Ammon's horn (tissue), 1 donor: ENCODE measurements around the gene HIPK2.

Experiments used
- DNase-seq: peaks from one replicate; pipeline ENCODE4 v3.0.0-alpha.2; 2016; ENCODE audit warnings: low spot score

Gene HIPK2

GRCh38 chr7:139752604-139753003 lies 25.2 kb downstream of the HIPK2 start:
- no peak for DNase-seq

DNA sequence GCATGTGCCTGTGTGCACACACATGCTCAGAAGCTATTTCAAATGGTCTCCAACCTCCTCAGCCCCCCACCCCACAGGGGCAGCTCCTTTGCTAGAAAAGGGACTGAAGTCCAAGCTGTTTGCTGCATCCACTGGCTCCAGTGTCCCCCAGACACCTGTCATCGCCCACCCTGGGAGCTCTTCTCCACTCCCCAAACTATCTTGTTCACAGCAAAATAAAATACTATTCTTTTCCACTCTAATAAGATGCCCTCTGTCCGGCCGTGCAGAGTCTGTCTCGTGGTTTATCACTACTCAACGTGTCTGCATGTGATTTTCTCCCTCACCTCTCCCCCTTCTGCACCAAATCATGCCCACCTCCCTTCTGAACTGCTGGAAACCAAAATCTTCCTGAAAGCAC lies 25.6 kb downstream of the HIPK2 start:
- DNase-seq: no peak

DNA sequence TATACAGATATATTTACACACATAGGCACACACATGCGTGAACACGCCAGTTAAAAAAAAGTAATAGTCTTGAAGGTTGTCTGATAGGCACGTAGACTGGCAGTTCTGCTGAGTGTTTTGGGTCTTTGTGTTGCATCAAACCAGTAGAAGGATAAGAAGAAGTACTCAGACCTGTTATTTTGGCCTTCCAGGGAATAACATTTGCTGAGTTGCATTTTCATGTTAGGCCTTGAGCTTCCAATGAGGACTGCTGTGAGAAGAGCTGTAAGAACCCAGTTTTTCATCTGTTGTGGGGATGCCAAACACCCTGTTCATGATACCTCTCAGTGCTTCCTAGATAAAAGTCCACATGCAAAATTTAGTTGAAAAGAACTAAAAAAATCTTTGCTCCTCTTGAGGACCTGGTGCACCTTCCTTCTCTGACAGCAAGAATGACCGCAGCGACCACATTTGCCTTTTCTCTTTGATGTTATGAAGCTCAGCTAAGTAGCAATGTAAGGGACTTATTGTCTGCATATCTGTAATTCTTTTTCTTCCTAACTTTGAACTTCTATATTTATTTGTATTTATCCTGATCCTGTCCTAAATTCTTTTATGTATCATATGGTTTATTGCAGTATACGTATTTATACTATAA lies 27.2 kb downstream of the HIPK2 start:
- no peak for DNase-seq

- no peak for DNase-seq
These were observed 28.3 kb downstream of the HIPK2 start for GRCh38 chr7:139749545-139749944.

DNA sequence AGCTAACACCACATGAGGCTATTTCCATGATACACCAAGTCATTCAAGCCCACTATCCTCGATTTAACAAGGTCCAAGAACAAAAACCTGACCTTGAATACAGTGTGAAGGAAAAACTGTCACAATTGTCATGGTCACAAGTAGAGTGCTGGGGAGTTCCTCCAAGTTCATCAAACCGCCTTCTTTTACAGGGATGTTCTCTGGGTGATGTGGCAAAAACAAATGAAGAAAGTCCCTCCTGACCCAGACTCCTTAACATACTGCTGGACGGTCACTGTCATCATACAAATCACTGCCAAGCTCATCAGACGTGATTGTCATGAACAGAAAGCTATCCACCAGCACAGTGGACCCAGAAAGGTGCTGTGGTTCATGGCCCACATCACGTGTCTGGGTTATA lies 28.9 kb downstream of the HIPK2 start:
- no peak for DNase-seq

- no peak for DNase-seq
These were observed 29.4 kb downstream of the HIPK2 start for GRCh38 chr7:139748373-139748765.

GRCh38 chr7:139747662-139748372 lies 30.0 kb downstream of the HIPK2 start:
- DNase-seq: no peak

- DNase-seq: no peak
These were observed 31.1 kb downstream of the HIPK2 start for GRCh38 chr7:139746652-139747051.

GRCh38 chr7:139745678-139746143 lies 32.1 kb downstream of the HIPK2 start:
- DNase-seq: no peak

GRCh38 chr7:139744768-139745677 lies 32.8 kb downstream of the HIPK2 start:
- no peak for DNase-seq

GRCh38 chr7:139743967-139744767 lies 33.6 kb downstream of the HIPK2 start:
- no peak for DNase-seq

DNA sequence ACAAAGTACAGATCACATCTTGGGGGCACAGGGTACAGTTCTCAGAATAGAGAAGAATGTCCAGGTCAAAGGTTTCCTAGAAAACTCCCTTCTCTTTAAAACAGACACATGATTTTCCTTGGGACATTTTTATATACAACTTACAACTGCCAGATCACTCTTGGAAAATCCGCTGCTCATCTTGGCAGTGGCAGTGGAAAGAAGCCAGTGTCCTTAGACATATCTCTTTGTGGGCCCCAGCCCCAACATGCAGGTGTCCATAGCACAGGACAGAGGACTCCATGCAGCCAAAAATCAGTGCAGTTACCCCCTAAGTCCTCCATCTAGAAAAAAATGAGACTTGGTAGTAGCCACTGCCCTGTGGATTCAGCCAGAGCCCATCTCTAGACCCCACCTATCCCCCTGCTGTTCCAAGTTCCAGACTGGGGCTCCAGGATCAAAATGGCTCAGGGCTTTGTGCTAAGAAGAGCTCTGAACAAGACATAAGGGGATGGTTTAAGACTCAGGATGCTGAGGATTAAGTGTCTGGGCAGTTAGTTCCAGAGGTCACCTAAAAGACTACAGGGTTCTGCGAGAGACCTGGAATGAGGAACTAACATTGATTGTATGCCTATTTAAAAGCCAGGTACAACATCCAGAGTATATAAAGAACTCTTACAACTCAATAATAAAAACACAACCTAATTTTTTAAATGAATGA lies 34.4 kb downstream of the HIPK2 start:
- no peak for DNase-seq

DNA sequence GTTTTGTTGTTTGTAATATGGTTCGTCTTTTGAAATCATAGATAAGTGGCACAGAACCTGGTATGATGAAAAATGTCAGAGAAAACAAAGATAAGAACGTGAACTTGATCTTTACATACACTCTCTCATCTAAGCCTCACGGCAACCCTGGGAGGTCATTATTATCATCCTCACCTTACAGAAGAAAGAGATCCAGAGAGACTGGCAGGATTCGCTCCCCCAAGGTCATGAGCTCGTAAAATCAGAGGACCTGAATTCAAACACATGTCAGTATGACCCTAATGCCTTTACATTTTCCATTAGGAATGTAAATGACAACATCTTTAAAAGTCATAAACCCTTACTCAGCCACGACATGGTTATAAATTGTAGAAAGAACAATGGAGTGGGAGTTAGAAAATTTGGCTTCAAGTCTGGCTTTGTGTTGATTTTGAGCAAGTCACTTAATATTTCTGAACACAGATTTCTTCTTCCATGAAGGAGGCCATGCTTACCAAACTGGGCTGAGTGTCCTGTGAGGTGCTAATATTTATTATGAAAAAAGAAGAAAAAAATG lies 35.9 kb downstream of the HIPK2 start:
- DNase-seq: no peak

GRCh38 chr7:139741239-139741638 lies 36.6 kb downstream of the HIPK2 start:
- DNase-seq: no peak

GRCh38 chr7:139739863-139740597 lies 37.8 kb downstream of the HIPK2 start:
- DNase-seq: peak; percentile 95

DNA sequence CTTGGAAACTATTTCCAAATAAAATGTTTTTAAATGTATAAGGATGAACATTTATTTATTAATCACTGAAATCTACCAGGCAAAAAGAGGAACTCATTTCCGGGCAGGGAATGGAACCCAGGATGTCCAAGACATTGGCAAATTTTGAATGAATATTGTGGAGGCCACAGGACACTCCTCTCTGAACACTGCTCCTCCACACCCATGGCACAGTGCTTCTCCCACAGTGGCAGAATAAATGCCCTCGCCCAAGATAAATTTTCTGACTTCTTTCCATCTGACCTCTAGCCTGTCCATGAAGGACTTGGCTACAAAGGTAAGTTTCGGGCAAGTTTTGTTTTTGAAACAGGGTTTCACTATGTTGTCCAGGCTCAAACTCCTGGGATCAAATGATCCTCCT lies 39.0 kb downstream of the HIPK2 start:
- DNase-seq: no peak

- peak; percentile 74 for DNase-seq
These were observed 39.7 kb downstream of the HIPK2 start for GRCh38 chr7:139738101-139738489.

- no peak for DNase-seq
These were observed 40.3 kb downstream of the HIPK2 start for GRCh38 chr7:139737221-139738100.

DNA sequence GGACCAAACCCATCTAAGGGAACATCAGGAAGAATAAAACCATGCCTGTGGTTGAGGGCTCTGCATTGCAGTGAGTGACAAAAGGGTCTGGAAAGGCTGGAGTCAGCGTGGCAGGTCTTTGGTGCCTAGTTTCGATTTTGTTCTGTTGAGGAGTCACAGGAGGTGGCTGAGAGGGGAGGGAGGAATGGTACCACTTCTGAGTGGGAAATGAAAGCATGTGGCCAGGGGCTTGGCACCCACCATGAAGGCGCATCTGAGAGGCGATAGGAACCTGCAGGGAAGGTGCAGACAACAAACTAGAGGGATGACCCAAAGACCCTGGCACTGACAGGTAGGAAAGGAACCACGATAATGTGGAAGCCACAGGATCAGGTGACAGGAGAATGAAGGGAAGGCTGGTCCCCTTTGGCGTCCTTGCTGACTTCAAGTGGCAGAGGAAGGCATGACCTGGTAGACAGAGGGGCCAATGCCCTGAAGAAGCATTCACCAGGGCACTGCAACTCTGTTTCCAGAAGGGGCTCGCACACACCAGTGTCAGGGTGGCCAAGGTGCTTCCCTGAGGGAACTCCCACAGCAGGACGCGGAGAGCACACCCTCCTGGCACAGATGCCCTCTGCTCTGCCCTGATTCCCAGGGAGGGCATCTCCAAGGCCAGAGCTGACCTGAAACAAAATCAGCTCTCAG lies 41.7 kb downstream of the HIPK2 start:
- DNase-seq: no peak
